ENCODE measurements around the gene BPIFB1. TPM values are rescaled to one million over a fixed set of nuclear protein-coding genes. Genes with fewer than 3 reads are reported as not detected.
A peak's percentile ranks its signal among the peaks of the same experiment; 100 is the strongest.

BPIFB1 gene
- total and polyA plus RNA-seq, 2 of the 13 experiments (the other 11 are each of a cell fraction or from before 2014, with no cell fraction given), result 0.82 to 4.4 TPM

DNA sequence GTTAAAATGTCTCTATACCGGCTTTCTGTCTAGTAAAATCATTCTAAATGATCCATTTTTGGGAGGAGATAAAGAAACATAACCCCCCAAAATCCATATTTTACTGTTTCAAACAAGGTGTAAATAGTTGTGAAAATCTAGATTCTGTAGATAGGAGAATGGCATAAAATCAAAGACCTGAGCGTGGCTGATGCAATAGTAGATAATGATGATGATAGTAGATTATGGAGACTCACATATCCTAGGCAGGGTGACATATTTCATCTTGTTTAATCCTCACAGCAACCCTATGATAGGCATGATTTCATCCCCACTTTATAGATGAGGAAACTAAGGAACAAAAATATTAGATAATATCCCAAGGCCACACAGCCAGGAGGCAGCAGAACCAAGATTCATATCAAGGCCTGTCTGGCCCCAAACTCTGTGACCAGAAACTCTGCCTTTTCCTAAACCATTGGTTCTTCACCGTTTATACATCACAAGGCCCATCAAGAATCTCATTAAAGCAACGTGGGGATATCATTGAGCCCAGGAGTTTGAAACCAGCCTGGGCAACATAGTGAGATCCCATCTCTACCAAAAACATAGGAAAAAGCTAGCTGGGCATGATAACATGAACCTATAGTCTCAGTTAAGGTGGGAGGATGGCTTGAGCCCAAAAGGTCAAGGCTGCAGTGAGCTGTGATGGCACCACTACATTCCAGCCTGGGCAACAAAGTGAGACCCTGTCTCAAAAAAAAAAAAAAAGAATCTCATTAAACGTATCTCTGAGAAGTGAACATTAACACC lies 55.6 kb downstream of the BPIFB1 start (continued):
- TF ChIP-seq, protein P1, sequence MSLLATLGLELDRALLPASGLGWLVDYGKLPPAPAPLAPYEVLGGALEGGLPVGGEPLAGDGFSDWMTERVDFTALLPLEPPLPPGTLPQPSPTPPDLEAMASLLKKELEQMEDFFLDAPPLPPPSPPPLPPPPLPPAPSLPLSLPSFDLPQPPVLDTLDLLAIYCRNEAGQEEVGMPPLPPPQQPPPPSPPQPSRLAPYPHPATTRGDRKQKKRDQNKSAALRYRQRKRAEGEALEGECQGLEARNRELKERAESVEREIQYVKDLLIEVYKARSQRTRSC (CRISPR knock-in tag; IDR thresholded peaks at IDR 0.05; ENCODE audit: low read depth), result no peak
- TF ChIP-seq ATF1 (CRISPR knock-in tag; IDR thresholded peaks at IDR 0.05) (no peak), ZNF720 (CRISPR knock-in tag; IDR thresholded peaks at IDR 0.05) (no peak), ELF1 (CRISPR knock-in tag; IDR thresholded peaks at IDR 0.05) (no peak), ZNF136 (CRISPR knock-in tag; IDR thresholded peaks at IDR 0.05; ENCODE audit: low read depth) (no peak), HMG20A (CRISPR knock-in tag; IDR thresholded peaks at IDR 0.05; ENCODE audit: borderline replicate concordance) (no peak), ZFP41 (CRISPR knock-in tag; IDR thresholded peaks at IDR 0.05; ENCODE audit: borderline replicate concordance) (no peak), GLI4 (CRISPR knock-in tag; IDR thresholded peaks at IDR 0.05; ENCODE audit: borderline replicate concordance) (no peak), ZNF629 (CRISPR knock-in tag; conservative IDR thresholded peaks at IDR 0.05) (peak; percentile 45; the same call in 1 of the 2 replicates), E2F2 (CRISPR knock-in tag; IDR thresholded peaks at IDR 0.05; ENCODE audit: borderline replicate concordance) (0 out of 2 replicates have a peak, but pooled peaks have one; percentile 7), ZNF207 (IDR thresholded peaks at IDR 0.05; ENCODE audit: borderline replicate concordance) (no peak), ETV6 (CRISPR knock-in tag; conservative IDR thresholded peaks at IDR 0.05) (no peak), ZNF414 (CRISPR knock-in tag; IDR thresholded peaks at IDR 0.05) (no peak), ZNF121 (CRISPR knock-in tag; IDR thresholded peaks at IDR 0.05) (peak; percentile 98)
- TF ChIP-seq, protein P2, sequence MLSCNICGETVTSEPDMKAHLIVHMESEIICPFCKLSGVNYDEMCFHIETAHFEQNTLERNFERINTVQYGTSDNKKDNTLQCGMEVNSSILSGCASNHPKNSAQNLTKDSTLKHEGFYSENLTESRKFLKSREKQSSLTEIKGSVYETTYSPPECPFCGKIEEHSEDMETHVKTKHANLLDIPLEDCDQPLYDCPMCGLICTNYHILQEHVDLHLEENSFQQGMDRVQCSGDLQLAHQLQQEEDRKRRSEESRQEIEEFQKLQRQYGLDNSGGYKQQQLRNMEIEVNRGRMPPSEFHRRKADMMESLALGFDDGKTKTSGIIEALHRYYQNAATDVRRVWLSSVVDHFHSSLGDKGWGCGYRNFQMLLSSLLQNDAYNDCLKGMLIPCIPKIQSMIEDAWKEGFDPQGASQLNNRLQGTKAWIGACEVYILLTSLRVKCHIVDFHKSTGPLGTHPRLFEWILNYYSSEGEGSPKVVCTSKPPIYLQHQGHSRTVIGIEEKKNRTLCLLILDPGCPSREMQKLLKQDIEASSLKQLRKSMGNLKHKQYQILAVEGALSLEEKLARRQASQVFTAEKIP (CRISPR knock-in tag; IDR thresholded peaks at IDR 0.05; ENCODE audit: borderline replicate concordance), result no peak
- TF ChIP-seq, protein P3, sequence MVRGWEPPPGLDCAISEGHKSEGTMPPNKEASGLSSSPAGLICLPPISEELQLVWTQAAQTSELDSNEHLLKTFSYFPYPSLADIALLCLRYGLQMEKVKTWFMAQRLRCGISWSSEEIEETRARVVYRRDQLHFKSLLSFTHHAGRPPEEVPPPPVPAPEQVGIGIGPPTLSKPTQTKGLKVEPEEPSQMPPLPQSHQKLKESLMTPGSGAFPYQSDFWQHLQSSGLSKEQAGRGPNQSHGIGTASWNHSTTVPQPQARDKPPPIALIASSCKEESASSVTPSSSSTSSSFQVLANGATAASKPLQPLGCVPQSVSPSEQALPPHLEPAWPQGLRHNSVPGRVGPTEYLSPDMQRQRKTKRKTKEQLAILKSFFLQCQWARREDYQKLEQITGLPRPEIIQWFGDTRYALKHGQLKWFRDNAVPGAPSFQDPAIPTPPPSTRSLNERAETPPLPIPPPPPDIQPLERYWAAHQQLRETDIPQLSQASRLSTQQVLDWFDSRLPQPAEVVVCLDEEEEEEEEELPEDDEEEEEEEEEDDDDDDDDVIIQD (CRISPR knock-in tag; IDR thresholded peaks at IDR 0.05; ENCODE audit: low read depth), result 0 out of 2 replicates have a peak, but pooled peaks have one; percentile 10

All from HepG2 (cell line).